H1 (cell line): ENCODE data around the gene KIF1C. TPM values are rescaled to one million over a fixed set of nuclear protein-coding genes. Genes with fewer than 3 reads are reported as not detected.
A peak's percentile ranks its signal among the peaks of the same experiment; 100 is the strongest.

ENCODE experiments used
- CTCF ChIA-PET: fragments of 300-600 bp; sonication (Branson Sonifier 250); formaldehyde crosslinking; loops from one replicate; lab custom pipeline; 2021; ENCODE audit not compliant: partially characterized antibody; lab: Charles Lee
- POLR2A ChIA-PET: fragments of 300-600 bp; sonication (Branson Sonifier 250); formaldehyde crosslinking; loops from one replicate; lab custom pipeline; 2021; ENCODE audit warnings: inconsistent platforms; ENCODE audit not compliant: partially characterized antibody; lab: Charles Lee
- DNase-seq, 2 experiments: peaks; one replicate each; pipeline versions ENCODE4 v3.0.0 to v3.0.0-alpha.2; 2010 to 2022; ENCODE audit warnings: low spot score in 2 of 2, low read depth in 1 of 2, mixed read lengths in 1 of 2
- FAIRE-seq: peaks from 2 replicates; lab custom pipeline; 2011; peaks lifted over from hg19 to GRCh38; lab: Jason Lieb, UNC
- H2AFZ ChIP-seq: 2 replicates; pipeline ENCODE4 v1.8.1; 2012; ENCODE audit warnings: low read length, inconsistent platforms
- H2AK5ac ChIP-seq: 2 replicates; pipeline ENCODE4 v1.6.1; 2013; ENCODE audit warnings: low read depth, low read length
- H2BK120ac ChIP-seq: replicated peaks from 2 replicates; pipeline ENCODE3; 2013; ENCODE audit warnings: low read depth, low read length, inconsistent platforms
- H2BK12ac ChIP-seq: 2 replicates; pipeline ENCODE4 v1.6.1; 2013; ENCODE audit warnings: low read depth, low read length
- H2BK15ac ChIP-seq: 2 replicates; pipeline ENCODE4 v1.6.1; 2013; ENCODE audit warnings: low read length
- H2BK20ac ChIP-seq: 2 replicates; pipeline ENCODE4 v1.6.1; 2013; ENCODE audit warnings: low read length
- H2BK5ac ChIP-seq: 2 replicates; pipeline ENCODE4 v1.6.1; 2013; ENCODE audit warnings: low read depth, low read length
- H3K14ac ChIP-seq: 2 replicates; pipeline ENCODE4 v1.6.1; 2013; ENCODE audit warnings: inconsistent platforms; ENCODE audit not compliant: insufficient read length
- H3K18ac ChIP-seq: 2 replicates; pipeline ENCODE4 v1.6.1; 2013; ENCODE audit warnings: low read length; ENCODE audit errors: extremely low read depth
- H3K23ac ChIP-seq: 2 replicates; pipeline ENCODE4 v1.6.1; 2013; ENCODE audit warnings: inconsistent platforms; ENCODE audit not compliant: insufficient read length
- H3K23me2 ChIP-seq: 2 replicates; pipeline ENCODE4 v1.6.1; 2013; ENCODE audit warnings: low read depth, low read length
- H3K27ac ChIP-seq: 2 replicates; pipeline ENCODE4 v1.6.1; 2011; ENCODE audit warnings: low read depth, low read length, inconsistent platforms
- H3K27me3 ChIP-seq, 4 experiments: replicated peaks in 1 of 4; 1 replicate in 1 of 4; 2 replicates in 3 of 4; pipeline versions ENCODE4 v1.6.1 to v1.8.1; 2011 to 2013; ENCODE audit warnings: low read length in 3 of 4, mild to moderate bottlenecking in 3 of 4, inconsistent platforms in 2 of 4, mixed read lengths in 2 of 4, moderate library complexity in 1 of 4; ENCODE audit not compliant: control insufficient read depth in 3 of 4, insufficient read depth in 3 of 4; ENCODE audit errors: extremely low read depth in 1 of 4
- H3K36me3 ChIP-seq, 4 experiments: 2 replicates each; pipeline versions ENCODE4 v1.6.1 to v1.8.1; 2011 to 2013; ENCODE audit warnings: mild to moderate bottlenecking in 4 of 4, low read length in 3 of 4, moderate library complexity in 2 of 4, control low read depth in 1 of 4, inconsistent platforms in 1 of 4; ENCODE audit not compliant: insufficient read depth in 4 of 4, control insufficient read depth in 2 of 4
- H3K4ac ChIP-seq: replicated peaks from 2 replicates; pipeline ENCODE3; 2013; ENCODE audit warnings: low read length, low read depth, mixed read lengths, inconsistent platforms; ENCODE audit not compliant: insufficient read length
- H3K4me1 ChIP-seq, 4 experiments: replicated peaks in 1 of 4; 1 replicate in 1 of 4; 2 replicates in 3 of 4; pipeline versions ENCODE4 v1.6.1 to v1.8.1; 2011 to 2013; ENCODE audit warnings: low read length in 3 of 4, inconsistent platforms in 2 of 4, mixed read lengths in 1 of 4; ENCODE audit not compliant: insufficient read depth in 4 of 4, control insufficient read depth in 3 of 4
- H3K4me2 ChIP-seq, 2 experiments: 2 replicates each; pipeline versions ENCODE4 v1.6.1 to v1.8.1; 2011 to 2013; ENCODE audit warnings: low read depth in 2 of 2, low read length in 2 of 2, control low read depth in 1 of 2, inconsistent platforms in 1 of 2, mild to moderate bottlenecking in 1 of 2; ENCODE audit not compliant: insufficient read depth in 1 of 2
- H3K4me3 ChIP-seq, 4 experiments: fragments of 200-600, 300-600 bp in 1 of 4; sonication (generic), shearing (Covaris generic), sonication (Bioruptor Twin) in 1 of 4; 2 replicates each; pipeline versions ENCODE4 v1.5.1 to v1.8.1; 2011 to 2016; ENCODE audit warnings: low read length in 4 of 4, low read depth in 3 of 4, control low read depth in 2 of 4, inconsistent platforms in 2 of 4, mild to moderate bottlenecking in 2 of 4, mixed read lengths in 1 of 4, moderate library complexity in 1 of 4; ENCODE audit not compliant: insufficient read depth in 2 of 4; ENCODE audit errors: extremely low read depth in 1 of 4
- H3K56ac ChIP-seq: replicated peaks from 2 replicates; pipeline ENCODE3; 2013; ENCODE audit warnings: low read depth, mild to moderate bottlenecking, mixed read lengths, low read length, inconsistent platforms; ENCODE audit not compliant: insufficient read length
- H3K79me1 ChIP-seq: 2 replicates; pipeline ENCODE4 v1.6.1; 2013; ENCODE audit warnings: low read depth, low read length, control low read depth
- H3K79me2 ChIP-seq, 2 experiments: 2 replicates each; pipeline versions ENCODE4 v1.6.1 to v1.8.1; 2012 to 2013; ENCODE audit warnings: low read length in 2 of 2, mild to moderate bottlenecking in 2 of 2, inconsistent platforms in 1 of 2; ENCODE audit not compliant: insufficient read depth in 2 of 2, control insufficient read depth in 1 of 2
- H3K9ac ChIP-seq, 4 experiments: replicated peaks in 1 of 4; 1 replicate in 1 of 4; 2 replicates in 3 of 4; pipeline versions ENCODE4 v1.6.1 to v1.8.1; 2011 to 2013; ENCODE audit warnings: low read depth in 3 of 4, low read length in 3 of 4, control low read depth in 2 of 4, mild to moderate bottlenecking in 2 of 4, moderate library complexity in 2 of 4, inconsistent platforms in 1 of 4; ENCODE audit errors: extremely low read depth in 1 of 4
- H3K9me3 ChIP-seq, 2 experiments: 2 replicates each; pipeline versions ENCODE4 v1.6.1 to v1.8.1; 2012 to 2013; ENCODE audit warnings: mild to moderate bottlenecking in 2 of 2, moderate library complexity in 2 of 2, control low read depth in 1 of 2, inconsistent platforms in 1 of 2, low read depth in 1 of 2, low read length in 1 of 2, mixed read lengths in 1 of 2; ENCODE audit not compliant: insufficient read depth in 2 of 2
- H4K20me1 ChIP-seq, 2 experiments: replicated peaks in 1 of 2; 2 replicates each; pipeline versions ENCODE3 to v1.8.1; 2011 to 2013; ENCODE audit warnings: inconsistent platforms in 2 of 2, low read length in 2 of 2, mild to moderate bottlenecking in 1 of 2; ENCODE audit not compliant: insufficient read depth in 2 of 2, control insufficient read depth in 1 of 2
- H4K5ac ChIP-seq: 2 replicates; pipeline ENCODE4 v1.6.1; 2013; ENCODE audit warnings: low read length, low read depth, mixed read lengths, inconsistent platforms; ENCODE audit not compliant: insufficient read length
- H4K8ac ChIP-seq: 2 replicates; pipeline ENCODE4 v1.8.0; 2013; ENCODE audit warnings: mild to moderate bottlenecking, moderate library complexity, low read length, inconsistent platforms; ENCODE audit not compliant: insufficient read depth; ENCODE audit errors: extremely low read depth
- H4K91ac ChIP-seq: replicated peaks from 2 replicates; pipeline ENCODE3; 2013; ENCODE audit warnings: low read length, mixed read lengths, inconsistent platforms; ENCODE audit not compliant: insufficient read length
- ASH2L ChIP-seq: fragments of 200-600, 300-600 bp; sonication (generic); IDR thresholded peaks from one replicate; pipeline ENCODE4 v1.7.1; 2017; ENCODE audit warnings: low read length
- ATF3 ChIP-seq: IDR thresholded peaks from 2 replicates; pipeline ENCODE4 v1.6.1; 2011; ENCODE audit warnings: low read depth, mild to moderate bottlenecking, low read length; ENCODE audit not compliant: insufficient read depth
- CHD2 ChIP-seq: IDR thresholded peaks from 2 replicates; pipeline ENCODE4 v1.6.1; 2012; ENCODE audit warnings: low read length, improper control_type of control experiment
- EP300 ChIP-seq, 2 experiments: IDR thresholded peaks; 1 replicate in 1 of 2; 2 replicates in 1 of 2; pipeline ENCODE4 v1.6.1; 2011 to 2012; ENCODE audit warnings: low read depth in 2 of 2, low read length in 2 of 2, mild to moderate bottlenecking in 2 of 2, borderline replicate concordance in 1 of 2, inconsistent platforms in 1 of 2, moderate library complexity in 1 of 2
- NANOG ChIP-seq: IDR thresholded peaks from 2 replicates; pipeline ENCODE4 v1.6.1; 2011; ENCODE audit warnings: low read length, low read depth, mild to moderate bottlenecking, inconsistent platforms; ENCODE audit not compliant: insufficient read depth, poor library complexity, severe bottlenecking
- RFX5 ChIP-seq: IDR thresholded peaks from 2 replicates; pipeline ENCODE4 v1.6.1; 2011; ENCODE audit warnings: low read depth, low read length, improper control_type of control experiment, borderline replicate concordance
- SIRT6 ChIP-seq: IDR thresholded peaks from one replicate; pipeline ENCODE4 v1.7.1; 2012; ENCODE audit warnings: low read length, inconsistent platforms
- SP2 ChIP-seq: IDR thresholded peaks from 2 replicates; pipeline ENCODE4 v1.6.1; 2012; ENCODE audit warnings: mild to moderate bottlenecking, low read length, inconsistent platforms
- TAF7 ChIP-seq: optimal IDR thresholded peaks from 2 replicates; pipeline ENCODE3; 2011; ENCODE audit warnings: low read depth, mild to moderate bottlenecking, inconsistent platforms, low read length, moderate library complexity, borderline replicate concordance
- WGBS, 2 experiments: shearing (Covaris generic) in 1 of 2; methylation state at CpG; one replicate each; pipeline versions ENCODE4 v1.1.6 to v1.1.7; 2013 to 2015; ENCODE audit warnings: low lambda C conversion rate in 2 of 2, mixed read lengths in 2 of 2, inconsistent platforms in 1 of 2, low coverage in 1 of 2, missing lambda C conversion rate in 1 of 2; ENCODE audit not compliant: insufficient replicate concordance in 2 of 2, insufficient coverage in 1 of 2, insufficient read length in 1 of 2; ENCODE audit errors: extremely low coverage in 1 of 2, missing lambda C conversion rate in 1 of 2; 5-methylcytosine and 5-hydroxymethylcytosine counted together
- polyA plus RNA-seq, 7 experiments: library from polyadenylated mRNA; depleted of rRNA in 3 of 7; stranded (reverse) in 5 of 7; unstranded in 2 of 7; fragments of >200 nt in 5 of 7; fragments of 200-250 nt in 2 of 7; gene quantifications; 1 replicate in 5 of 7; 2 replicates in 1 of 7; 4 replicates in 1 of 7; pipeline versions ENCODE4 v1.2.1 to v1.2.3, GENCODE V29; 2011 to 2013; ENCODE audit warnings: missing spikeins in 2 of 7, mixed read lengths in 2 of 7
- total RNA-seq: library from RNA; stranded (reverse); fragmentation: NEBNext Ultra II Directional; extraction: Animal tissue kit (Norgen Biotek cat#: 25700); gene quantifications from 2 replicates; pipeline ENCODE4 v1.2.1, GENCODE V29; 2021

The KIF1C gene
- total and polyA plus RNA-seq, 2 of the 8 experiments (the other 6 are each of a cell fraction or from before 2014, with no cell fraction given), result 14.3 to 114 TPM

DNA sequence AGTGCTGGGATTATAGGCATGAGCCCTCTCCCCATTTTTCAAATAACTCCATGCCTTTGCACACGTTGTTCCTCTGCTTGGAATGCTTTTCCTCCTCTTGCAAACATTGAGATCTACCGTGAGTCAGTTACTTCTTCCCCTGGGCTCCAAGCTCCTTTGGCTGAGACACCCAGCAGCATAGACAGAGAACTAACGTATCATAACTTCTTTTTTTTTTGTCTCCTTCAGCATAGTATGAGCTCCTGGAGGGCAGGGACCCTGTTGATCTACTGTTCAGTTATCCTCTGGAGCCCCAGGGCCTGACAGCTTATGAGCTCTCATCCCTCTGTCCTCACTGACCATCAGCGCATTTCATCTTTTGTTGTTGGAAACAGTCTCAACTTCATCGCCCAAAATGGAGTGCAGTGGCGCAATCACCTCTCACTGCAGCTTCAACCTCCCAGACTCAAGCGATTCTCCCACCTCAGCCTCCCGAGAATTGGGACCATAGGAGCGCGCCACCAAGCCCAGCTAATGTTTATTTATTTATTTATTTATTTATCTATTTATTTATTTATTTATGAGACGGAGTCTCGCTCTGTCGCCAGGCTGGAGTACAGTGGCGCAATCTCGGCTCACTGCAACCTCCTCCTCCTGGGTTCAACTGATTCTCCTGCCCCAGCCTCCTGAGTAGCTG lies 32.3 kb upstream of the KIF1C start:
- WGBS, 2 experiments, result 94% methylated on average over 14 of the region's 15 CpGs; no CpG with 5 or more reads in 1 of the 2 experiments
- H3K9me3 ChIP-seq, result no peaks in the 10 kb centered on the region
- POLR2A ChIA-PET, result interaction anchor here (1.0 to 32.4 kb wide), 8 partner anchors 13 to 65 kb away, joined by 3 to 987 read pairs (median 18); partner anchors contain the start of genes CAMTA2, ENO3, INCA1 and KIF1C
- TF ChIP-seq EP300 (IDR thresholded peaks at IDR 0.05; ENCODE audit: borderline replicate concordance in 1 of 2, low read depth in 2 of 2, low read length in 2 of 2) (no peak), SP2 (no peak), ASH2L (no peak), RFX5 (no peak), ATF3 (no peak), NANOG (no peak), TAF7 (no peak), CHD2 (no peak), SIRT6 (no peak)

More for the DNA sequence above, 32.3 kb upstream of the KIF1C start:
- Histone ChIP-seq H2AK5ac (no peak overlapping the region; the same call in 1 of the 2 replicates), H2BK12ac (no peak overlapping the region), H2BK120ac (no peak overlapping the region), H3K79me2 (peaks cover 0 to 16% of the 10 kb centered on the region in 2 experiments; a peak in 2 of 4 replicates), H3K14ac (no peak overlapping the region), H4K8ac (no peak overlapping the region), H4K20me1 (peaks cover 0 to 7% of the 10 kb centered on the region in 2 experiments), H3K4me3 (no peak overlapping the region), H3K4ac (no peak overlapping the region), H2BK5ac (0 out of 2 replicates have a peak overlapping the region, but pooled peaks have one; percentile 44), H2BK15ac (no peak overlapping the region), H2BK20ac (no peak overlapping the region), H3K56ac (no peak overlapping the region), H3K4me1 (peaks cover 5 to 18% (median 9%) of the 10 kb centered on the region in 4 experiments), H3K27me3 (no peaks in the 10 kb centered on the region), H3K4me2 (peak overlapping the region in 1 of 2 experiments; percentile 99; a peak in 1 of 4 replicates), H3K36me3 (peaks cover 0 to 8% (median 0%) of the 10 kb centered on the region in 4 experiments; a peak in 2 of 8 replicates), H3K18ac (no peak overlapping the region), H3K23ac (no peak overlapping the region), H3K79me1 (peaks cover 3% of the 10 kb centered on the region; the same call in 1 of the 2 replicates), H3K27ac (no peak overlapping the region), H3K9ac (no peak overlapping the region), H3K23me2 (peaks cover 19% of the 10 kb centered on the region; the same call in 1 of the 2 replicates), H4K91ac (no peak overlapping the region), H4K5ac (no peak overlapping the region), H2AFZ (no peak overlapping the region)
- DNase-seq (no peak), FAIRE-seq (no peak)
- CTCF ChIA-PET, result interaction anchor here (0.8 to 7.3 kb wide), 7 partner anchors 9 to 70 kb away, joined by 3 to 41 read pairs (median 5); no protein-coding TSS in a partner anchor
